Measurements from ENCODE around the gene IFNG-AS1. TPM values are rescaled to one million over a fixed set of nuclear protein-coding genes. Genes with fewer than 3 reads are reported as not detected.

The IFNG-AS1 gene
- total RNA-seq, 2 experiments from 2014 or later = 0.21 TPM; not detected in 1

GRCh38 chr12:67968725-67969124 lies 20.5 kb upstream of the IFNG-AS1 start:
- no peak overlapping the region for H3K27ac Mint-ChIP-seq

GRCh38 chr12:67969134-67969802 lies 20.0 kb upstream of the IFNG-AS1 start:
- no peak for ATAC-seq
- no peak overlapping the region for H3K4me3 Mint-ChIP-seq
- H3K27me3 Mint-ChIP-seq (ENCODE audit: low read depth) = peaks cover 10% of the 10 kb centered on the region
- no peaks in the 10 kb centered on the region for H3K36me3 Mint-ChIP-seq (ENCODE audit: low read depth)
- DNase-seq = no peak
- POLR2A ChIA-PET = no interaction called here
- H3K27ac Mint-ChIP-seq = no peak overlapping the region
- H3K4me1 Mint-ChIP-seq (ENCODE audit: low read depth) = no peaks in the 10 kb centered on the region
- CTCF ChIA-PET = interaction anchor here (1.3 kb wide), 1 partner anchor 189 kb away, joined by 3 read pairs; no protein-coding TSS in a partner anchor
- no peaks in the 10 kb centered on the region for H3K9me3 Mint-ChIP-seq (ENCODE audit: insufficient read depth)

More at GRCh38 chr12:67968725-67969124, 20.5 kb upstream of the IFNG-AS1 start:
- ChIA-PET POLR2A (no interaction called here), CTCF (interaction anchor here (1.3 kb wide), 1 partner anchor 190 kb away, joined by 3 read pairs; no protein-coding TSS in a partner anchor)
- DNase-seq (no peak), ATAC-seq (no peak)
- Mint-ChIP-seq H3K4me1 (ENCODE audit: low read depth) (no peaks in the 10 kb centered on the region), H3K27me3 (ENCODE audit: low read depth) (peaks cover 7% of the 10 kb centered on the region), H3K9me3 (ENCODE audit: insufficient read depth) (no peaks in the 10 kb centered on the region), H3K36me3 (ENCODE audit: low read depth) (no peaks in the 10 kb centered on the region), H3K4me3 (no peak overlapping the region)

GRCh38 chr12:67977668-67978067 lies 11.6 kb upstream of the IFNG-AS1 start:
- CTCF ChIA-PET = no interaction called here
- POLR2A ChIA-PET = no interaction called here

DNA sequence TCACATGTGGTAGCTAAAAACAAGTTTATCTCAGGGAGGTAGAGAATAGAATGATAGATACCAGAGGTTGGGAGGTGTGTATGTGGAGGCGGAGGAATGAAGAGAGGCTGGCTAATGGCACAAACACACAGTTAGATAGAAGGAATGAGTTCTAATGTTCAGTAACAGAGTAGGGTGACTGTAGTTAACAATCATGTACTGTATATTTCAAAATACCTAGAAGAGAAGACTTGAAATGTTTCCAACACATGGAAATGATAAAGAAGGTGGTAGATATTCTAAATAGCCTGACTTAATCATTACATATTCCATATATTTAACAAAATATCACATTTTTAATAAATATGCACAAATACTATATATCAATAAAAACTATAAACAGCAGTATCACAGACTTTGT lies 8.9 kb upstream of the IFNG-AS1 start:
- Mint-ChIP-seq H3K27ac (no peak overlapping the region), H3K4me1 (ENCODE audit: low read depth) (no peaks in the 10 kb centered on the region), H3K27me3 (ENCODE audit: low read depth) (peaks cover under 1% of the 10 kb centered on the region), H3K9me3 (ENCODE audit: insufficient read depth) (no peaks in the 10 kb centered on the region), H3K4me3 (no peak overlapping the region), H3K36me3 (ENCODE audit: low read depth) (no peaks in the 10 kb centered on the region)
- ATAC-seq (no peak), DNase-seq (no peak)
- POLR2A ChIA-PET = no interaction called here
- CTCF ChIA-PET = no interaction called here

More at GRCh38 chr12:67977668-67978067, 11.6 kb upstream of the IFNG-AS1 start:
- DNase-seq (no peak), ATAC-seq (no peak)
- no peak overlapping the region for H3K4me3 Mint-ChIP-seq
- H3K4me1 Mint-ChIP-seq (ENCODE audit: low read depth) = no peaks in the 10 kb centered on the region
- peaks cover 8% of the 10 kb centered on the region for H3K27me3 Mint-ChIP-seq (ENCODE audit: low read depth)
- H3K9me3 Mint-ChIP-seq (ENCODE audit: insufficient read depth) = no peaks in the 10 kb centered on the region
- no peak overlapping the region for H3K27ac Mint-ChIP-seq
- no peaks in the 10 kb centered on the region for H3K36me3 Mint-ChIP-seq (ENCODE audit: low read depth)

DNA sequence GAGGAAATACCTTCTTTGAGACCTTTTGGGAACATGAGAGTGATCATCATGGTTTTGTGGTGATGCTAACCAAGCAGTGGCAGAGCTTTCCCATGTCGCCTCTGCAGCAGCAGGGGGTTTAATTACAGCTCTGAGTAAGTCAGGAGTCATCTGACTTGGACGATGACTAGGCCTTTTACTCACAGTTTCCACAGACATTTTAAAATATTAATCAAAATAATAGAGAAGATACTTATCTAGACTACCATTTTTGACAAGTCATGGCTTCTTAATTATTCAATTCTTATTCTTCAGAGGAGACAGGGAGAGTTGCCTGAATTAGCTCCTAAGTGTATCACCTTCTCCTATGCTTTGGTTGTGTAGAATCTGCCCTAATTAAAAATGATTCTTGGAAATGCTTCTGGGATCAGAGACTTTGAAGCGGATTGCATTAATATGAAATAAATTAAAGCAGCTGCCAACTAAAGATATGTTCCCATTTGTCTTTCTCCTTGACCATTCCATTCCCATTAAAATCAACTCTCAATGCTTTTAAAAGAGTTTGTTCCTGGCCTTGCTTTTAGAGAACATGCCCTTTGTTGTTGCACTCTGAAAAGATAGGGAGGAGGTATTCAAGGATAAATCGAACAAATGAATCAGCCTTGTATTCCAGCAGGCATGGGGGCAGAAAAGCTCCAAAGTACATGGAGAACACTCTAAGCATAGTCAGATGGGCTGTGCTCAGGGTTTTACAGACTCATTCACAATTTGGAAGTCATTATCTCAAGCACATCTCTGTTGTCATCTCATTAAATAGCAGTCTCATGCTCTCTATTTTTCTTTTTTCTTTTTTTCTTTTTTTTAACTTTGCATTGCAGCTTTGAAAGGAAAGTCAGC lies 7.7 kb upstream of the IFNG-AS1 start:
- no peak overlapping the region for H3K27ac Mint-ChIP-seq
- H3K36me3 Mint-ChIP-seq (ENCODE audit: low read depth) = no peaks in the 10 kb centered on the region
- H3K9me3 Mint-ChIP-seq (ENCODE audit: insufficient read depth) = no peaks in the 10 kb centered on the region
- H3K4me3 Mint-ChIP-seq = no peak overlapping the region
- ATAC-seq (no peak), DNase-seq (no peak)
- H3K4me1 Mint-ChIP-seq (ENCODE audit: low read depth) = no peaks in the 10 kb centered on the region
- CTCF ChIA-PET = no interaction called here
- POLR2A ChIA-PET = no interaction called here
- no peaks in the 10 kb centered on the region for H3K27me3 Mint-ChIP-seq (ENCODE audit: low read depth)

GRCh38 chr12:67982164-67982563 lies 7.1 kb upstream of the IFNG-AS1 start:
- ChIA-PET CTCF (no interaction called here), POLR2A (no interaction called here)
- H3K9me3 Mint-ChIP-seq (ENCODE audit: insufficient read depth) = no peaks in the 10 kb centered on the region
- ATAC-seq (no peak), DNase-seq (no peak)
- no peak overlapping the region for H3K4me3 Mint-ChIP-seq
- no peak overlapping the region for H3K27ac Mint-ChIP-seq
- no peaks in the 10 kb centered on the region for H3K36me3 Mint-ChIP-seq (ENCODE audit: low read depth)
- no peaks in the 10 kb centered on the region for H3K4me1 Mint-ChIP-seq (ENCODE audit: low read depth)
- no peaks in the 10 kb centered on the region for H3K27me3 Mint-ChIP-seq (ENCODE audit: low read depth)

- no peaks in the 10 kb centered on the region for H3K27me3 Mint-ChIP-seq (ENCODE audit: low read depth)
- ATAC-seq = no peak
- peaks cover 2% of the 10 kb centered on the region for H3K36me3 Mint-ChIP-seq (ENCODE audit: low read depth)
- POLR2A ChIA-PET = no interaction called here
- no peaks in the 10 kb centered on the region for H3K9me3 Mint-ChIP-seq (ENCODE audit: insufficient read depth)
- H3K27ac Mint-ChIP-seq = no peak overlapping the region
- no peak overlapping the region for H3K4me3 Mint-ChIP-seq
- CTCF ChIA-PET = no interaction called here
- no peak for DNase-seq
- peaks cover 17% of the 10 kb centered on the region for H3K4me1 Mint-ChIP-seq (ENCODE audit: low read depth)
Observed at GRCh38 chr12:67986632-67987031, 2.6 kb upstream of the IFNG-AS1 start.

DNA sequence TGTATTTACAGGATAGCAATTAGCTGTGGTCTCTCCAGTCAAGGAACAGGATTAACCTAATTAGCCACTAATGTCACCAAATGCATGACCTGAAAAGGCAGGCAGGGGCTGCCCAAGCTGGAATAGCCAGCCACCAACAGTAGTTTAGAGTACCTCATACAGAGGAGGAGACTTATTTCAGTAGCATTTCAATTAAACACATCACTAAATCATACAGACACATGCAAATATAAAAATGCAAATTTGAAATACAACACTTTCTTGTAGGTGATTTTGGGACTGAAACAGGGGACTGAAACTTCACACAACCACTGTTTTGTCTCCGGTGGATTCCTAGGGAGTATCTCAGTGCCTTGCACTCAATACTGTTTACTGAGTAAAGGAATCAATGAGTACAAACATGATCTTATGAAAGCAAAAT lies 636 bp upstream of the IFNG-AS1 start:
- ATAC-seq (no peak), DNase-seq (no peak)
- peaks cover 2% of the 10 kb centered on the region for H3K36me3 Mint-ChIP-seq (ENCODE audit: low read depth)
- H3K4me3 Mint-ChIP-seq = no peak overlapping the region
- no peaks in the 10 kb centered on the region for H3K27me3 Mint-ChIP-seq (ENCODE audit: low read depth)
- POLR2A ChIA-PET = no interaction called here
- CTCF ChIA-PET = interaction anchor here (0.6 to 2.9 kb wide), 2 partner anchors 13 to 265 kb away, joined by 3 to 8 read pairs; partner anchors contain the start of gene IL22
- H3K27ac Mint-ChIP-seq = no peak overlapping the region
- peaks cover 17% of the 10 kb centered on the region for H3K4me1 Mint-ChIP-seq (ENCODE audit: low read depth)
- H3K9me3 Mint-ChIP-seq (ENCODE audit: insufficient read depth) = no peaks in the 10 kb centered on the region

DNA sequence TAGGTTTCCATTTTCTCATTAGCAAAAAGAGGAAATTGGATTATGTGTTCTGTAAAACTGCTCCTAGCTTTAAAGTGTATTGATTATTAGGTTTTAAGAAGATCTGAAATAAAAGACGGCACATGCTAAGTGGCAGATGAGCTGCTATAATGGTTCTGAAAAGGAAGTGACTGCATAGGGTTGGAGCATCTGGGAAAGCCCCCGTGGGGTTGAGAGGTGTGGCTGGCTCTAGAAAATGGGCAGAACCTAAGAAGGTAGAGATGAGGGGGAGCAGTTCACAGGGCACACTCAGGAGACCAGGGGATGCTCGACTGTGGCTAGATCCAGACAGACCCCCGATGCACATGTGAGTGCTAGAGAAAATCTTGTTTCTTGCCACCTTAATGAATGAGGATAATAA lies 1.9 kb downstream of the IFNG-AS1 start:
- Mint-ChIP-seq H3K36me3 (ENCODE audit: low read depth) (peaks cover 2% of the 10 kb centered on the region), H3K4me1 (ENCODE audit: low read depth) (peaks cover 17% of the 10 kb centered on the region), H3K27me3 (ENCODE audit: low read depth) (no peaks in the 10 kb centered on the region), H3K27ac (no peak overlapping the region), H3K4me3 (no peak overlapping the region), H3K9me3 (ENCODE audit: insufficient read depth) (no peaks in the 10 kb centered on the region)
- ATAC-seq (no peak), DNase-seq (no peak)
- POLR2A ChIA-PET = no interaction called here
- CTCF ChIA-PET = interaction anchor here (0.8 to 1.6 kb wide), 3 partner anchors 12 to 637 kb away, joined by 3 to 4 read pairs (median 3); no protein-coding TSS in a partner anchor

DNA sequence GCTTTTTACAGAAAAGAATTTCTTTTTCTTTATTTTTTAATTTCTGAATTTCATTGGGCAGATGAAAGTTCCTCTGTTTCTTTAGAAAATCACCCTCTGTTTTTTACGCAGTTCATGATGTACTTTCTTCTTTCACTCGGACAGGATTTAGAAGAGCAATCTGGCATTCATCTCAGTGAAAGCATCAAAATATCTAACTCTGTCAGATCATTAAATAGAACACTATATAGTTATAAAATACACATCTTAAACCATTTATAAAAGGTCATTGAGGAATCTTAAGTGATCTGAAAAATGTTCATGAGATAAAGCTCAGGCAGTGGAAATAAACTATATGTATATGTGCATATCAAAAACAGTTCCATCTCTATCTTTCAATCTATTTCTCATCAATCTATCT lies 3.9 kb downstream of the IFNG-AS1 start:
- ATAC-seq (no peak), DNase-seq (no peak)
- peaks cover 2% of the 10 kb centered on the region for H3K36me3 Mint-ChIP-seq (ENCODE audit: low read depth)
- no peaks in the 10 kb centered on the region for H3K27me3 Mint-ChIP-seq (ENCODE audit: low read depth)
- H3K4me3 Mint-ChIP-seq = no peak overlapping the region
- ChIA-PET CTCF (interaction anchor here (1.0 kb wide), 1 partner anchor 47 kb away, joined by 4 read pairs; no protein-coding TSS in a partner anchor), POLR2A (no interaction called here)
- H3K27ac Mint-ChIP-seq = no peak overlapping the region
- H3K4me1 Mint-ChIP-seq (ENCODE audit: low read depth) = peaks cover 20% of the 10 kb centered on the region
- no peaks in the 10 kb centered on the region for H3K9me3 Mint-ChIP-seq (ENCODE audit: insufficient read depth)

DNA sequence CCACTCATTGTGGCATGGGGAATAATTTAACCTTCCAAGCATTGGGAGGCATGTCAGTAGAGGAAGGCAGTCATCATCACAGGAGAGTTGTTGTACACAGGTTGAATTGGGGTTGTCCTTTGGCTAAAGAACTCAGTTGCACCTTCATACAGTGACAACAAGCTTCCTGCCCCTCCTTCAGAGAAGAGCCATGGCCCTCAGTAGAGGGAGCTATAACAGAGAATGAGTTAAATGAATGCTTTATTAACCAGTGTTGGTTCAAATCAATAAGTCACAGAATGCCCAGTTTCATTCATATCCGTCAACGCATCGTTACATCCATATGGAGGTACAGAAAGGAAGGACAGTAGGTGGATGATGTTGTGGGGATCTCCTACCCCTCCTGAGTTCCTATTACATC lies 4.8 kb downstream of the IFNG-AS1 start:
- CTCF ChIA-PET = no interaction called here
- H3K4me1 Mint-ChIP-seq (ENCODE audit: low read depth) = peaks cover 21% of the 10 kb centered on the region
- H3K27me3 Mint-ChIP-seq (ENCODE audit: low read depth) = no peaks in the 10 kb centered on the region
- H3K27ac Mint-ChIP-seq = no peak overlapping the region
- POLR2A ChIA-PET = no interaction called here
- peaks cover under 1% of the 10 kb centered on the region for H3K36me3 Mint-ChIP-seq (ENCODE audit: low read depth)
- DNase-seq (no peak), ATAC-seq (no peak)
- H3K4me3 Mint-ChIP-seq = no peak overlapping the region
- H3K9me3 Mint-ChIP-seq (ENCODE audit: insufficient read depth) = no peaks in the 10 kb centered on the region

GRCh38 chr12:67996347-67996746 lies 7.1 kb downstream of the IFNG-AS1 start:
- H3K36me3 Mint-ChIP-seq (ENCODE audit: low read depth) = no peaks in the 10 kb centered on the region
- H3K4me3 Mint-ChIP-seq = no peak overlapping the region
- H3K27me3 Mint-ChIP-seq (ENCODE audit: low read depth) = no peaks in the 10 kb centered on the region
- H3K9me3 Mint-ChIP-seq (ENCODE audit: insufficient read depth) = no peaks in the 10 kb centered on the region
- ATAC-seq (no peak), DNase-seq (no peak)
- H3K27ac Mint-ChIP-seq = no peak overlapping the region
- ChIA-PET CTCF (interaction anchor here (1.0 to 2.2 kb wide), 2 partner anchors 49 to 54 kb away, joined by 3 to 5 read pairs; no protein-coding TSS in a partner anchor), POLR2A (no interaction called here)
- peaks cover 7% of the 10 kb centered on the region for H3K4me1 Mint-ChIP-seq (ENCODE audit: low read depth)
